Astrocyte of the cerebellum (primary cell): ENCODE results near the gene TRAPPC12.

Experiments
- DNase-seq: peaks from one replicate; pipeline ENCODE4 v3.0.0-alpha.2; 2011; ENCODE audit warnings: low read depth
- H3K4me3 ChIP-seq: 2 replicates; pipeline ENCODE4 v1.5.1; 2011; ENCODE audit warnings: mild to moderate bottlenecking, low read depth, low read length, moderate library complexity
- CTCF ChIP-seq: IDR thresholded peaks from 2 replicates; pipeline ENCODE4 v1.5.1; 2012; ENCODE audit warnings: low read length, low read depth, moderate library complexity, mild to moderate bottlenecking; ENCODE audit errors: missing control alignments
- in situ Hi-C: cut with HindIII; loops from 2 replicates; pipeline ENCODE4 v1.10.0; 2017; ENCODE audit warnings: low sequenced_read_pairs

The TRAPPC12 gene

GRCh38 chr2:3423492-3424170, 44.1 kb downstream of the TRAPPC12 start:
- in situ Hi-C loops, result no loop called here
- no peak overlapping the region for H3K4me3 ChIP-seq
- TF ChIP-seq CTCF, result peak; percentile 98
- DNase-seq, result no peak

GRCh38 chr2:3424171-3424795, 44.8 kb downstream of the TRAPPC12 start:
- in situ Hi-C loops, result no loop called here
- no peak for DNase-seq

GRCh38 chr2:3426615-3427014, 47.1 kb downstream of the TRAPPC12 start:
- no peak for DNase-seq
- in situ Hi-C loops, result no loop called here
- no peak for TF ChIP-seq CTCF
- H3K4me3 ChIP-seq, result no peak overlapping the region

More at GRCh38 chr2:3424171-3424795, 44.8 kb downstream of the TRAPPC12 start:
- TF ChIP-seq CTCF, result no peak
- no peak overlapping the region for H3K4me3 ChIP-seq

- no peak for DNase-seq
- H3K4me3 ChIP-seq, result no peak overlapping the region
- no peak for TF ChIP-seq CTCF
- in situ Hi-C loops, result no loop called here
Observed at GRCh38 chr2:3427272-3427671, 47.8 kb downstream of the TRAPPC12 start.

- no peak for DNase-seq
- no peak for TF ChIP-seq CTCF
- in situ Hi-C loops, result no loop called here
Observed at GRCh38 chr2:3428577-3428976, 49.1 kb downstream of the TRAPPC12 start.

GRCh38 chr2:3429066-3429610, 49.6 kb downstream of the TRAPPC12 start:
- H3K4me3 ChIP-seq, result no peak overlapping the region
- no peak for TF ChIP-seq CTCF
- in situ Hi-C loops, result no loop called here
- DNase-seq, result no peak

More at GRCh38 chr2:3428577-3428976, 49.1 kb downstream of the TRAPPC12 start:
- no peak overlapping the region for H3K4me3 ChIP-seq
